ENCODE results near the gene INO80E.
"Not testable (repeated sequence)": the region's sequence is repeated elsewhere in the genome, so short reads cannot be mapped to it uniquely, and the experiment has no call there.

The INO80E gene

DNA sequence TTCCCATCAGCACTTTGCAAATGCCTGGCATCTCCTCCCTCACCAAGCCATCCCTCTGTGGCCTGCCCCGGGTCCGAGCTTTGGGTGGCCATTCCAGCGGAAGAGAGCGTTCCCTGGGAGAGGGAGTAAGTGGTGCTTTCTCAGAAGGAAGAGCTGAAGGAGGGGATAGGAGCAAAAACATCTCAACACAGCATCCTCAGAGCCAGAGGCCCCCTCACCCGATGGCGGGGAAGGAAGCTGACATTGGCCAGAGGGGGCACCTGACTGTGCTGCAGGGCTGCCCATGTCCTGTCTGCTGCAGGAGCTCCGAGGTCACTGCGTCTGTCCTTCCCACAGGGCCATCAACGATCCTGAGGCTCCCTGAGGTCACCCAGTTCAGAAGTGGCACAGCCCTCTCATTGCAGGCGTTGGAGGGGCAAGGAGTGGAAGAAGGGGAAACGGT lies 35.5 kb downstream of the INO80E start:
- DNase-seq (ENCODE audit: low read depth): no peak

DNA sequence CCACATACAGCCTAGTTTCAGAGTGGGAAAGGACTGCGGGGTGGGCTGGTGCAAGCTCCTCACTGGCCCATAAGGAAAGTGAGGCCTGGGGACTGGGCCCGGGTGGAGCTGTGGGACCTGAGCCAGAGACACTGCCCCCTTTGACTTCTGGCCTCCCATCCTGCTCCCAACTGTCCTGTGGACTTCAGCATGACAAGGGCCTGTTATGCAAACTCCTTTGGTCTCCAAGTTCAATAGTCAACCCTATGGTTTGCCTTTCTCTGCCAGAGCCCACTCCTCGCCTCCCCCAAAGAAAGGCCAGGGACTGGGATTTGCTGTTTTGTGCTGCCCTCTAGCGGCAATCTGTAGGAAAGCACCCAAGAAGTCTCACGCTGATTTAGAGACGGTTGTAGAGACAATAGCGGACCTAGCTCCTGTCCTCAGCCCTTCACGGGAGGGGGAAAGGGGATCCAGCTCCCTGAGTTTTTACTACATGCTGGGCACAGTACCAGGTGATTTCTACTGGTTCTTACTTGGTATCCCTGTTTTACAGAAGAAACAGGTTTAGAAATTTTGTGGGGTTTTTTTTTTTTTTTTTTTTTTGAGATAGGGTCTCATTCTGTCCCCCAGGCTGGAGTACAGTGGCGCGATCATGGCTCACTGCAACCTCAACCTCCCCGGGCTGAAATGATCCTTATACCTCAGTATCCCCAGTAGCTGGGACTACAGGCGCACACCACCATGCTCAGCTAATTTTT lies 36.2 kb downstream of the INO80E start:
- DNase-seq (ENCODE audit: low read depth): peak; percentile 75

DNA sequence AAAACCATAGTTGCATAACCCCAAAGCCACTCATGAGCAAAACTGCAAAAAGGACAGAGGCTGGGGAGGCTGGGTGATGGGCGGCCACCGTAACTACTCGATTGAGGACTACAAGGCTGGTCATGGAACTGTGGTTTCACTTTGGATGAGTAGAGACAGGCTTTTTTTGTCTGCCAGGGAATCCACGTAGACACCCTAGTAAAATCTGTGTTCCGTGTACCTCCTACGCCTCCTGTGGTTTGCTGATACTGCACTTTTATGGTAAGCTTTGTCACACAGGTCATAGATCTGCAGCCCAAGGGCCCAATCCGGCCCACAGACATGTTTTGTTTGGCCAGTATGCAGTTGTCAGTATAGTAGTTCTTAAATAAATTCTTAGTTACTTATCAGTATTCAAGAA lies 37.2 kb downstream of the INO80E start:
- no peak for DNase-seq (ENCODE audit: low read depth)

DNA sequence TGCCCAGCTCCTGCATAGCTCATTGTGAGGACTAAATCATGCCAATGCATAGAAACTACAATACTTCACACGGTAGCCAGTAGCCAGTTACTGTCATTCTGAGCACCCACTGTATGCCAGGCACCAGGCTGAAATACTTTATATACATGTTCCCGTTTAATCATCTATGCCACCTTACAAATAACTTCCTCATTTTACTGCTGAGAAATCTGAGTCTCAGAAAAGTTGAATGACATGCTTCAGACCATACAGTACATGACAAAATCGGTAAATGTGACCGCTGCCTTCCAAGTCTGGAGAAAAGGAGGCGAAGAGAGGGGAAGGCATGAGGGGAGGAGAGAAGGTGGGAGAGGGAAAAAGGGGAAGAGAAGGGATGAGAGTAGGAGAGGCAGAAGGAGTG lies 44.2 kb downstream of the INO80E start:
- no peak for DNase-seq (ENCODE audit: low read depth)

DNA sequence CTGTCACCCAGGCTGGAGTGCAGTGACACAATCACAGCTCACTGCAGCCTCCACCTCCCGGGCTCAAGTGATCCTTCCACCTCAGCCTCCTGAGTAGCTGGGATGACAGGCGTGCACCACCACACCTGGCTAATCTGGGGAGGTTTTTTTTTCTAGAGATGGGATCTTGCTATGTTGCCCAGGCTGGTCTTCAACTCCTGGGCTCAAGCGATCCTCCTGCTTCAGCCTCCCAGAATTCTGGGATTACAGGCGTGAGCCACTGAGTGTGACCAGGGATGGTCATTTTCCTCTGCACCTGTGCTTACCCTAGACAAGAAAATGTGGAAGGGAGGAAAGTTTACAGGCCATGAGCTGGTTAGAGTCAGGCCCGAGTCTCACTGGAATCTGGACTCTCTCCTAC lies 44.6 kb downstream of the INO80E start:
- not testable (repeated sequence) for DNase-seq (ENCODE audit: low read depth)

GRCh38 chr16:30041841-30042240 lies 45.8 kb downstream of the INO80E start:
- DNase-seq (ENCODE audit: low read depth): peak; percentile 72

DNA sequence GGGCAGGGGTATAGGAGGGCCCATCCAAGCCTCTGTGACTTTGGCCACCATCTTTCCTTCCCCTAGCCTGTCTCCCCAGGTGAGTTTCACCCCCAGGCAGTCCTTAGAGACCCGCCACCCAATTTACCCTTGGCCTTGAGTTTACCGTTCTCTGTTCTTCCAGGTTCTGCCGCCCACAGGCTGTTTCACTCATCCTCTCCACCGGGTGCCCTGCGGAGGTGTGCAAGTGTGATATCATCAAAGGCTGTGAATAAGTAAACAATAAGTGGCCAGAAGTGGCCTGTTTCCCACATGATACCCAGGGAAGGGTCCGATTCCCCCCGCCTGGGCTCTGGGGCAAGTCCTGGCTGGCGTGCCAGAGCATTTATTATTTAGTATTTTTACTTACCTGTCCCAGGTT lies 50.1 kb downstream of the INO80E start:
- DNase-seq (ENCODE audit: low read depth): no peak

- no peak for DNase-seq (ENCODE audit: low read depth)
Measured at GRCh38 chr16:30046588-30046987, 50.5 kb downstream of the INO80E start.

GRCh38 chr16:30049871-30050270 lies 53.8 kb downstream of the INO80E start:
- DNase-seq (ENCODE audit: low read depth): no peak

DNA sequence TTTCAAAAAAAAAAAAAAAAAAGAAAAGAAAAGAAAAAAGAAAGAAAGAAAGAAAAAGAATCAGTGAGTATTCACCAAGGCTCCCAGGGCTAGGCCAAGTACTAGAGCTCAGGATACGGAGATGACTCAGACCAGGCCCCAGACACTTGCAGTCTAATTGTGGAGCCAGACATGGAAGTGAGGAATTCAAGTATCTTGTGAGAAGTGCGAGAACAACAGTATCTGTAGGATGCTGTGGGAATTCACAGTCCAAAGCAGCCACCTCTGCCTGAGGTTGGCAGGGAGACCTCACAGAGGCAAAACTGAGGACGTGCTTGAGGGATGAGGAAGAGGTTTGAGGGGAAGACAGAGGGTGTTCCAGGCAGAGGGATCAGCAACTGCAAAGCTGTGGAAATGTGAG lies 55.5 kb downstream of the INO80E start:
- peak; percentile 89 for DNase-seq (ENCODE audit: low read depth)

GRCh38 chr16:30052671-30053372 lies 56.8 kb downstream of the INO80E start:
- DNase-seq (ENCODE audit: low read depth): peak; percentile 97

DNA sequence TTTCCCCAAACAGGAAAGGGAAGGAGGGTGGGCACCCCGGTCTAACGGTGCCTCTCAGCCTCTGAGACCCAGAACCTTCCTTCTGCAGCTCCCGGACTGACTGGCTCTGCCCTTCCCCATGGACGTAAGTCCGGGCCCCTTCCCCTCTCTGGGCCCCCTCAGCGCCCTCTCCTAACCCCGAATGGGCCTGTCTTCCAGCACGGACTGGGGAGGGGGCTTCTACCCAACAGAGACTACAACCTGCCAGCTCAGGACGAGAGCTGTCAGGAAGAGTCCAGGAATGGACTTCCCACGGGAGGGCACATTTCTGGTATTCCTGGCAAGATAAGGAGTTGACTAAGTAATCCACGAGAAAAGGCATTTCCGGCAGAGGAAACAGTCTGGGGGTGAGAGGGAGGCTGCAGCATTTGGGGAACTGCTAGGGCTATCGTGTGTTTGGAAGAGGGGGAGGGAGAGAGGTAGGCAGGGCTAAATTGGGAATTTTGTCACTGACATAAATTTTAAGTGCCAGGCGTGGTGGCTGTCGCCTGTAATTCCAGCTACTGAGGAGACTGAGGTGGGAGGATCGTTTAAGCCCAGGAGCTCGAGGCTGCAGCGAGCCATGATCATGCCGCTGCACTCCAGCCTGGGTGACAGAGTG lies 57.5 kb downstream of the INO80E start:
- peak; percentile 81 for DNase-seq (ENCODE audit: low read depth)

- DNase-seq (ENCODE audit: low read depth): peak; percentile 60
Measured at GRCh38 chr16:30054451-30054850, 58.4 kb downstream of the INO80E start.

GRCh38 chr16:30054959-30055553 lies 59.0 kb downstream of the INO80E start:
- peak; percentile 53 for DNase-seq (ENCODE audit: low read depth)

All from ELR (cell line).